Mesodermal cell (in vitro differentiated cells): ENCODE results near the gene TNS1.
"Not testable (repeated sequence)": the region's sequence is repeated elsewhere in the genome, so short reads cannot be mapped to it uniquely, and the experiment has no call there.

Experiments used
- H3K27ac ChIP-seq: 2 replicates; pipeline ENCODE4 v1.7.0; 2013; ENCODE audit warnings: mild to moderate bottlenecking, low read depth, low read length, moderate library complexity; ENCODE audit not compliant: severe bottlenecking
- H3K36me3 ChIP-seq: 2 replicates; pipeline ENCODE4 v1.7.1; 2013; ENCODE audit warnings: mild to moderate bottlenecking, low read length, moderate library complexity; ENCODE audit not compliant: control insufficient read depth, insufficient read depth
- H3K4me1 ChIP-seq: one replicate; pipeline ENCODE4 v1.7.1; 2013; ENCODE audit warnings: mild to moderate bottlenecking, low read length; ENCODE audit not compliant: insufficient read depth, control insufficient read depth, poor library complexity, severe bottlenecking
- H3K4me3 ChIP-seq: 2 replicates; pipeline ENCODE4 v1.7.0; 2013; ENCODE audit warnings: low read length, control low read depth, mild to moderate bottlenecking; ENCODE audit not compliant: insufficient read depth, poor library complexity, severe bottlenecking; ENCODE audit errors: extremely low read depth
- H3K9me3 ChIP-seq: 2 replicates; pipeline ENCODE4 v1.7.1; 2013; ENCODE audit warnings: mild to moderate bottlenecking, low read length, moderate library complexity; ENCODE audit not compliant: control insufficient read depth
- WGBS, 2 experiments: methylation state at CpG; one replicate each; pipeline ENCODE4 v1.1.5; 2013; ENCODE audit warnings: missing lambda C conversion rate in 2 of 2; ENCODE audit not compliant: insufficient coverage in 2 of 2; 5-methylcytosine and 5-hydroxymethylcytosine counted together

TNS1 gene

DNA sequence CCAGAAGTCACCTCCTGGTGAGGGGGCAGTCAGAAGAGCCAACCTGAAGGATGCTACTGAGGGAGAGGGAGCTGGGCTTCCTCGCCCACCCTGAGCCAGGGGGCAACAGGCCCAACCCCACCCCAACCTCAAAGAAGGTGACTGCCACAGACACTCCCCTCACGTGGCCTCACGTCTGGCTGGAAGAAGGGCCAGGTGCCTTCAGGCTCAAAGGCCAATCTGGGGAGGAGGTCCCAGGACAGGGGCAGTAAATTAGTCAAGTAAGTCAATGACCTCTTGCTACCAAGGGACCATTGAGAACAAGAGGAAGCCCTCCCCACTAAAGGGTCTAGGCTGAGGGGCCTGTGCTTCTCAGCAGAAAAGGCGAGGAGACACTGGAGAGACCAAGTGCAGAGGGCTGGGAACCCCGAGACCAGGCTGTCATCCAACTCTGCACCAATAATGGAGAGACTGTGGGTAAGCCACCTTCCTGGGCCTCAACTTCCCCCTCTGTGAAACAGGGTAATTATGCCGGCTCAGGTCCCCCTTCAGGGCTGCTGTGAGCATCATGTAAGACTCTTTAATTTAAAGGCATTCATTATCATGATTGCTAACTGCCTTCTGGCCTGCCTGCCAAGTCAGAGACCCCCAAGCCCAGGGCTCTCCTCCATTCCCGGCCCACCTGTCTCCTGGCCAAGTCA, 20.2 kb upstream of the TNS1 start:
- WGBS, 2 experiments = 87 to 91% methylated on average over 4 to 5 of the region's 7 CpGs
- no peak overlapping the region for H3K4me3 ChIP-seq
- no peaks in the 10 kb centered on the region for H3K9me3 ChIP-seq
- peaks cover 8% of the 10 kb centered on the region for H3K4me1 ChIP-seq
- no peaks in the 10 kb centered on the region for H3K36me3 ChIP-seq
- H3K27ac ChIP-seq = no peak overlapping the region

DNA sequence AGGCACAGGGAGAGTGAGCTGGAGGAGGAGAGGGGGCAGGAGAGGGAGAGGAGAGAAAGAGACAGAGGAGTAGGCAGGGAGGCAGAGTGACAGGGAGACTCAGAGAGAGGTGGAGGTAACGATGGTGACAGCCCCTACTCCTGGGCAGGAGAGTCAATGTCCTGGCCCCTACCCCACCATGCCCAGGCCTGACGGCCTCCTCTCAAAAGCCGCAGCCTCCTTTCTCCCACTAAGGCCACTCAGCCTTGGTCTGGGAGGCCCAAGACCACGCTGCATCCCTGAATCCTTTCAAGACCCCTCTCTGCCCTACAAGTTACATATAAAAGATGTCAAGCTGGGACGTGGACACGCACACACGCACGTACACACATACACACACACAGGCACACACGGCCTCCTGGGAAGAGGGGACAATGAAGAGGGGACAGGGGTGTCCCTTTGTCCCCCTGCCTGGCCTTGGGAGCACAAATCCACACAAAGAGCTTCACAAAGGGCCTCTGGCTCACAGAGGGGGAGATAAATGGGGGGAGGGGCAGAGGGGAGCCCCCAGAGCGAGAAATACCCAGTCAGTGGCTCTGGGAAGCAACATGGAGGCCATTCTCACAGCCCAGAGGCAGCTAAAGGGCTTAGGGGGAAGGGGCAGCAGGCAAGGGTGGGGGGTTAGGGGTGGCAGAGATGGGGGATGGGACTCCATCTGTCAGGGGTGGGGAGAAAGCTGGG, 19.5 kb upstream of the TNS1 start:
- Histone ChIP-seq H3K36me3 (no peaks in the 10 kb centered on the region), H3K4me3 (no peak overlapping the region), H3K9me3 (no peaks in the 10 kb centered on the region), H3K27ac (no peak overlapping the region), H3K4me1 (peaks cover 8% of the 10 kb centered on the region)
- 91 to 95% methylated on average over 3 to 7 of the region's 10 CpGs for WGBS, 2 experiments

DNA sequence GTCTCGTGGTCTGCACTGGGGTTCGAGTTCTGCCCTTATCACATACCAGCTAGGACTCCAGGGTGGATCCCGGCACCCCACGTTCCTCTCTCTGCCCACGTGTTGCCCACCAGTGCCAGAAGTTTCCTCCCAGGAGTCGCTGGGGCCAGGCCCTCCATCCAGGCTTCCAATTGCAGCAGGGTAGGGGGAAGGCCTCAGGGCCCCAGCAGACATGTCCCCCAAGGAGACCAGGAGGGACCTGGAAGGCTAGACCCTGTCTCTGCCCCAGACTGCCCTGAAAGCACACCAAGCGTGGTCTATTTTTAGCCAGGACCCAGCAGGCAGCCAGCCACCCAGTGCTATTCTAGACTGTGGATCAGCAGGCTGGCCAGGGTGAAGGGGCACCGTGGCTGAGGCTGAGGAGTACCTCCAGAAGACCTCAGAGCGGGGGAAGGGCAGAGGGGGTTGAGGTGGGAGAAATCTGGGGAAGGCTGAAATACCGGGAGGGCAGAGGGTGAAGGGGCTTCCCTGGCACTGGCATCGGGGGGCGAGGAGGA, 18.8 kb upstream of the TNS1 start:
- Histone ChIP-seq H3K4me1 (peaks cover 8% of the 10 kb centered on the region), H3K9me3 (no peaks in the 10 kb centered on the region), H3K27ac (no peak overlapping the region), H3K4me3 (no peak overlapping the region), H3K36me3 (no peaks in the 10 kb centered on the region)
- WGBS, 2 experiments = 81 to 88% methylated on average over 8 to 12 of the region's 12 CpGs

DNA sequence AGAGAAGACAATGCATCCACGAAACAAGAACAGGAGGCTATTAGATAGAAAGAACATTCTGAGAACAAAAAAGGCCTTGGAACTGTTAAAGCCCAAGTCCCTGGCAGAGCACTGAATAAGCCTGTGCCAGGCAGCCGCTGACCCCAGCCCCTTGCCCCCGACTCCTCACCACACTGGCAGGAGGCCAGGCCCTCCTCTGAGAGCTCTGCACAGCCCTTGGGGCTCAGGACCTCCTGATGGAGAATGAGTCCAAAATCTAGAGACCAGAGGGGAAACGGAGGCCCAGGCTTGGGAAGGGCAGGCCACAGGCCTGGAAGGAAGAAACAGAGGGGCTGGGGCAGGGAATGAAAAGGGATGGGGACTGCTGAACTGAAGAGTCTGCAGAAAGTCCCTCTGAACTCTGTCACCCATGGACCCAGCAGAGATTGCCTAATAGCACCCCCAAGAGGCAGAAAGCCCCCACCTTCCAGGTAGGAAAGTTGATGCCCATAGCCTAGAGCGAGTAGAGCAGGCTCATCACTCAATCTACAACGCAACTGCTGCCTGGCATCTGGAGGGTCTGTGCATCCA, 18.3 kb upstream of the TNS1 start:
- Histone ChIP-seq H3K27ac (no peak overlapping the region), H3K4me3 (no peak overlapping the region), H3K9me3 (no peaks in the 10 kb centered on the region), H3K36me3 (no peaks in the 10 kb centered on the region), H3K4me1 (peaks cover 10% of the 10 kb centered on the region)
- WGBS, 2 experiments = 88 to 99% methylated on average over 5 of the region's 6 CpGs

DNA sequence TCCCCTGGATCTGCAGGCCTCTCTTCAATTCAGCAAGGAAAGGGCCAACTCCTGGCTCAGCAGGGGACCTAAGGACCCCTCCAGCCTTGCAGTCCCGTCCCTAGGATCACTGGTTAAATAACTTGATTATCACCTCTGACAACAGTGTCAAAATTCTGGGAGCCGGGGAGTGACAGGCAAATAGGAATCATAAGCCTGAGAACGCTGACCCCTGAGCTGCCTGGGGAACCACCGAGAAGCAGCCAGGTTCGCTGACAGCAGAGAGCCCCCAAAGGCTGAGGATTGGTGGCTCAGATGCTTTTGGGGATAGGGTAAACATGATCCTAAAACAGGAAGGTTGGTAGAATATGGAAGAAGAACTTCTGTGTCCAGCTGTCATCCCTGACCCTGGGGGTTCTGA, 17.5 kb upstream of the TNS1 start:
- H3K4me3 ChIP-seq = no peak overlapping the region
- no peaks in the 10 kb centered on the region for H3K9me3 ChIP-seq
- WGBS, 2 experiments = 58 to 73% methylated on average over 4 to 5 of the region's 5 CpGs
- peaks cover 11% of the 10 kb centered on the region for H3K4me1 ChIP-seq
- H3K36me3 ChIP-seq = no peaks in the 10 kb centered on the region
- no peak overlapping the region for H3K27ac ChIP-seq

DNA sequence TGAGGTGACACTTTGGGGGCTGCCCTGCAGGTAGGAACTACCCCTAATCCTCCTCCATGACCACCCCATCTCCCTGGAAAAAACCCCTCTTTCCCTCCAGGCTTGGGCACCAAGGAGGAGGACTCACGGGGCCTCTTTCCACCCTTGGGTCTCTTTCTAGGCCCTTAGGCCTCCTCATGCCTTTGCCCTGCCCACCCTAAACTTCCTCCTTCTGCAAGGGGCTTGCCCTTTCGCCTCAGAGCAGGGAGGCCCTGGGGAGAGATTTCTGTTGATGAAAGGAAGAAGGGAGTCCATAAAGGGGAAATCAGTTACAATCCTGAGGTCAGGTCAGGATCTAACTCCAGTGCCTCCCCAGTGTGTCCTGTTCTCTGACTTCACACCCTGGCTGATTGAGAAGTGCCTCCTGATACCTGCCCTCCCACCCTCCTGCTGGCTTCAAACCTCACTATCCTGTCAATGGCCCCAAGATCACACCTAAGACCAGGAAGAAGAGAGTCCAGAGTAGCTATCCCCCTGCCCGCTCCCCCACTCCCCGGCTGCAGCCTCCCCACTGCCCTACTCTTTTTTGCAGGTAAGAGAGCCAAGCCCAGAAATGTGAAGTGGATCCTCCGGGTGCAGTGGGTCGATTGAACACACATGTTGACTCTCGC, 16.7 kb upstream of the TNS1 start:
- 80 to 83% methylated on average over 1 to 3 of the region's 7 CpGs for WGBS, 2 experiments
- Histone ChIP-seq H3K4me3 (no peak overlapping the region), H3K36me3 (no peaks in the 10 kb centered on the region), H3K4me1 (peaks cover 19% of the 10 kb centered on the region), H3K27ac (no peak overlapping the region), H3K9me3 (no peaks in the 10 kb centered on the region)

DNA sequence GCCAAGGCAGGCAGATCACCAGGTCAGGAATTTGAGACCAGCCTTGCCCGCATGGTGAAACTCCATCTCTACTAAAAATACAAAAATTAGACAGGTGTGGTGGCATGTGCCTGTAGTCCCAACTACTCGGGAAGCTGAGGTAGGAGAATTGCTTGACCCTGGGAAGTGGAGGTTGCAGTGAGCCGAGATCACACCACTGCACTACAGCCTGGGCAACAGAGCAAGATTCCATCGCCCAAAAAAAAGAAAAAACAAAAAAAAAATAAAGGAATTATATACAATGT, 16.0 kb upstream of the TNS1 start:
- not testable (repeated sequence) for H3K36me3 ChIP-seq, H3K4me3 ChIP-seq, H3K9me3 ChIP-seq, H3K27ac ChIP-seq
- peaks cover 19% of the 10 kb centered on the region for H3K4me1 ChIP-seq
- 100% methylated on average over 1 of the region's 4 CpGs; no CpG with 5 or more reads in 1 of the 2 experiments for WGBS, 2 experiments

DNA sequence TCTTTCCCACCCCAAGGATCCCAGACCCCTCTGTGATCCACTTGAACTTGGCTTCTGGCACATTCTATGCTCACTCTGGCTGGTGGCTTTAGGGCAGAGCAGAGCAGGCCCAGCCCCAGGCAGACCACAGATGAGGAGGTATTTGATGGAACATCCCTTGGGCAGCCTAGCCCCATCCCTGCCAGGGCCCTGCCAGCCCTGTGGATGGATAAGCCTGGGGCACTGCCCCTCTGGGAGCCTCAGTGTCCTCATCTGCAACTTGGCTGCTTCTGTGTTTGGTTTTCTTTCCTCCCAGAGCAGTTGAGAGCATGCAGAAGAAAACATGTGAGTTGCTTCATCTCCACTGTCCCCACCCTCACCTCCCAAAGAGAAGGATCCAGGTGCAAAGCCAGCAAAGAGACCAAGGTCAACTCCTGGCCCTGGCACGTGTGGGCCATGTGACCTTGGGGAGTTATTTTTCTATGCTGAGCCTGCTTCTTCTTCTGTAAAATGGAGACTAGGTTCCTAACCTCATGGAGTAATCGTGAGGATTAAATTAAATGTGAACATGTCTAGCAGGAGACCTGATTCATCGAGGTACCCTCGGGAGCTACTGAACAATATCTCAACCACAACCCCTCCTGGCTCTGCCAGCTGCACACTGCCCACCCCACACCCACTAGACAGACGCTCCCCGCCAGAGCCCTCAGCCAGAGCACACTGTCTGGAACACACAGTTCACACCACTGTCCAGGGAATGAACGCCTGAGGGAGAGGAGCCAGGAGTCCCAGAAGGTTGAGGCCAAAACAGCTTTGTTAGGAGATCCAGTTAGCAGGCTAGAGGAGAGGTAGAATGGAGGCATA, 14.6 kb upstream of the TNS1 start:
- 83 to 93% methylated on average over 1 to 4 of the region's 7 CpGs for WGBS, 2 experiments
- Histone ChIP-seq H3K9me3 (no peaks in the 10 kb centered on the region), H3K36me3 (no peaks in the 10 kb centered on the region), H3K4me1 (peaks cover 19% of the 10 kb centered on the region), H3K4me3 (no peak overlapping the region), H3K27ac (no peak overlapping the region)

DNA sequence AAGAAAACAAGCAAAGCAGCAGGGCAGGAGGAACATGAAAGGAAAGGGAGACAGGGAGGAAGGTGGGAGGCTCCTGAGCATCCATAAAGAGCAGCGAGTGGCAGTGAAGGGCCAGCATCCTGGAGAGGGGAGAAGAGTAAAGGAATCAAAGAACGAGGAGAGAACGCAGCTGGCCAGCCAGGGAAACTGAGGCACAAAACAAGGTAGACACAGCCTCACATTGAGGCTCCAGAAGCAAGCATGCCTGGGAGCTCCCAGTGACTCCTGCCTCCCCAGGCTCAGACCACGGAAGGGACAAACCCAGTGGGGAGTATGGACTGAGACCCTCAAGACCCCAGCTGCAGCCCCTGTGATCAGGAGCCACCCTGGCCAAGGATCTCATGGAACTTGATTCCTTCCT, 14.0 kb upstream of the TNS1 start:
- 88 to 91% methylated on average over 4 of the region's 4 CpGs for WGBS, 2 experiments
- Histone ChIP-seq H3K9me3 (no peaks in the 10 kb centered on the region), H3K27ac (no peak overlapping the region), H3K36me3 (no peaks in the 10 kb centered on the region), H3K4me1 (peaks cover 21% of the 10 kb centered on the region), H3K4me3 (no peak overlapping the region)
